GM18858 (cell line): ENCODE measurements around the gene ZNF319.
A peak's percentile ranks its signal among the peaks of the same experiment; 100 is the strongest.

ENCODE experiments used
- ATAC-seq: cut with Tn5 transposase; IDR thresholded peaks from one replicate; pipeline ENCODE4 v1.9.1; 2021; ENCODE audit not compliant: unreplicated experiment

Gene ZNF319

GRCh38 chr16:57998992-57999365 lies 1.5 kb downstream of the ZNF319 start:
- ATAC-seq: no peak

GRCh38 chr16:57998486-57998885 lies 2.0 kb downstream of the ZNF319 start:
- no peak for ATAC-seq

- no peak for ATAC-seq
Measured at GRCh38 chr16:57997528-57998265, 2.8 kb downstream of the ZNF319 start.

- no peak for ATAC-seq
Measured at GRCh38 chr16:57997176-57997527, 3.3 kb downstream of the ZNF319 start.

GRCh38 chr16:57996406-57997175 lies 3.9 kb downstream of the ZNF319 start:
- no peak for ATAC-seq

- no peak for ATAC-seq
Measured at GRCh38 chr16:57995721-57996405, 4.6 kb downstream of the ZNF319 start.

GRCh38 chr16:57994778-57995177 lies 5.7 kb downstream of the ZNF319 start:
- peak; percentile 63 for ATAC-seq

GRCh38 chr16:57994361-57994760 lies 6.1 kb downstream of the ZNF319 start:
- ATAC-seq: no peak

- ATAC-seq: no peak
Measured at GRCh38 chr16:57993897-57994296, 6.6 kb downstream of the ZNF319 start.

GRCh38 chr16:57993438-57993837 lies 7.0 kb downstream of the ZNF319 start:
- ATAC-seq: no peak

- no peak for ATAC-seq
Measured at GRCh38 chr16:57992084-57992483, 8.4 kb downstream of the ZNF319 start.

- ATAC-seq: no peak
Measured at GRCh38 chr16:57991551-57992059, 8.9 kb downstream of the ZNF319 start.

- no peak for ATAC-seq
Measured at GRCh38 chr16:57988929-57989328, 11.5 kb downstream of the ZNF319 start.

GRCh38 chr16:57987441-57988177 lies 12.9 kb downstream of the ZNF319 start:
- ATAC-seq: no peak

GRCh38 chr16:57986196-57986595 lies 14.3 kb downstream of the ZNF319 start:
- ATAC-seq: no peak

GRCh38 chr16:57985204-57986181 lies 15.0 kb downstream of the ZNF319 start:
- no peak for ATAC-seq

GRCh38 chr16:57984443-57985203 lies 15.8 kb downstream of the ZNF319 start:
- ATAC-seq: no peak

GRCh38 chr16:57982385-57982784 lies 18.1 kb downstream of the ZNF319 start:
- no peak for ATAC-seq

GRCh38 chr16:57981636-57982035 lies 18.8 kb downstream of the ZNF319 start:
- no peak for ATAC-seq
